Esophagus squamous epithelium (tissue), 4 donors: ENCODE measurements around the gene PLAC9.

ENCODE experiments used
- POLR2A ChIP-seq, 4 donors: fragments of 450-650 bp; IDR thresholded peaks; one replicate each; pipeline ENCODE4 v1.6.1; 2017; ENCODE audit warnings: antibody characterized with exemption in 4 of 4, mild to moderate bottlenecking in 4 of 4, moderate library complexity in 3 of 4
- TF ChIP-seq, protein P1 (sequence below), 6 experiments: fragments of 450-650 bp in 4 of 6; fragments of 200-600 bp in 2 of 6; sonication (generic) in 2 of 6; IDR thresholded peaks; one replicate each; pipeline ENCODE4 v1.5.1; 2016 to 2019; ENCODE audit warnings: antibody characterized with exemption in 6 of 6, mild to moderate bottlenecking in 4 of 6, moderate library complexity in 4 of 6

GRCh38 chr10:80174641-80175395 lies 42.3 kb downstream of the PLAC9 start:
- TF ChIP-seq, protein P1, sequence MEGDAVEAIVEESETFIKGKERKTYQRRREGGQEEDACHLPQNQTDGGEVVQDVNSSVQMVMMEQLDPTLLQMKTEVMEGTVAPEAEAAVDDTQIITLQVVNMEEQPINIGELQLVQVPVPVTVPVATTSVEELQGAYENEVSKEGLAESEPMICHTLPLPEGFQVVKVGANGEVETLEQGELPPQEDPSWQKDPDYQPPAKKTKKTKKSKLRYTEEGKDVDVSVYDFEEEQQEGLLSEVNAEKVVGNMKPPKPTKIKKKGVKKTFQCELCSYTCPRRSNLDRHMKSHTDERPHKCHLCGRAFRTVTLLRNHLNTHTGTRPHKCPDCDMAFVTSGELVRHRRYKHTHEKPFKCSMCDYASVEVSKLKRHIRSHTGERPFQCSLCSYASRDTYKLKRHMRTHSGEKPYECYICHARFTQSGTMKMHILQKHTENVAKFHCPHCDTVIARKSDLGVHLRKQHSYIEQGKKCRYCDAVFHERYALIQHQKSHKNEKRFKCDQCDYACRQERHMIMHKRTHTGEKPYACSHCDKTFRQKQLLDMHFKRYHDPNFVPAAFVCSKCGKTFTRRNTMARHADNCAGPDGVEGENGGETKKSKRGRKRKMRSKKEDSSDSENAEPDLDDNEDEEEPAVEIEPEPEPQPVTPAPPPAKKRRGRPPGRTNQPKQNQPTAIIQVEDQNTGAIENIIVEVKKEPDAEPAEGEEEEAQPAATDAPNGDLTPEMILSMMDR (IDR thresholded peaks at IDR 0.05), result no peak
- TF ChIP-seq POLR2A (IDR thresholded peaks at IDR 0.05), result no peak
